Stimulated activated CD4-positive, alpha-beta T cell treated with anti-CD3 and anti-CD28 coated beads, Interleukin-12 subunit alpha, Interleukin-12 subunit beta, amount 100 ng/mL, for 48 hours (primary cell): ENCODE measurements around the gene MYORG.
"Not testable (repeated sequence)": the region's sequence is repeated elsewhere in the genome, so short reads cannot be mapped to it uniquely, and the experiment has no call there.

Experiments
- DNase-seq, 3 donors: peaks; one replicate each; pipeline ENCODE4 v3.0.0-alpha.2; 2020; ENCODE audit warnings: low read depth in 2 of 3, low spot score in 1 of 3

Gene MYORG

GRCh38 chr9:34370335-34370969 is 6.2 kb downstream of the MYORG start:
- no peak for DNase-seq

GRCh38 chr9:34369636-34370035 is 7.1 kb downstream of the MYORG start:
- no peak for DNase-seq

GRCh38 chr9:34368796-34369195 is 7.9 kb downstream of the MYORG start:
- not testable (repeated sequence) for DNase-seq

GRCh38 chr9:34367751-34368410 is 8.8 kb downstream of the MYORG start:
- DNase-seq = not testable (repeated sequence)

- DNase-seq = no peak
Measured at GRCh38 chr9:34366365-34366764, 10.3 kb downstream of the MYORG start.

- no peak for DNase-seq
Measured at GRCh38 chr9:34365282-34365681, 11.4 kb downstream of the MYORG start.

- DNase-seq = no peak
Measured at GRCh38 chr9:34363619-34364351, 12.9 kb downstream of the MYORG start.

GRCh38 chr9:34362614-34363214 is 14.0 kb downstream of the MYORG start:
- DNase-seq = no peak

- DNase-seq = not testable (repeated sequence)
Measured at GRCh38 chr9:34352957-34353356, 23.7 kb downstream of the MYORG start.

GRCh38 chr9:34352122-34352652 is 24.5 kb downstream of the MYORG start:
- not testable (repeated sequence) for DNase-seq

GRCh38 chr9:34349324-34349723 is 27.4 kb downstream of the MYORG start:
- no peak for DNase-seq

- no peak for DNase-seq
Measured at GRCh38 chr9:34347800-34348158, 28.9 kb downstream of the MYORG start.

- no peak for DNase-seq
Measured at GRCh38 chr9:34346873-34347799, 29.6 kb downstream of the MYORG start.

- no peak for DNase-seq
Measured at GRCh38 chr9:34343605-34344004, 33.1 kb downstream of the MYORG start.

- DNase-seq = no peak
Measured at GRCh38 chr9:34343090-34343489, 33.6 kb downstream of the MYORG start.

- DNase-seq = no peak
Measured at GRCh38 chr9:34341659-34342295, 34.9 kb downstream of the MYORG start.

- no peak for DNase-seq
Measured at GRCh38 chr9:34338665-34339385, 37.9 kb downstream of the MYORG start.

- not testable (repeated sequence) for DNase-seq
Measured at GRCh38 chr9:34338079-34338478, 38.6 kb downstream of the MYORG start.

- DNase-seq = no peak
Measured at GRCh38 chr9:34337403-34337802, 39.3 kb downstream of the MYORG start.
